Endothelial cell of umbilical vein (primary cell): Measurements from ENCODE around the gene MIEN1. TPM values are rescaled to one million over a fixed set of nuclear protein-coding genes. Genes with fewer than 3 reads are reported as not detected.

ENCODE experiments used
- BruUV-seq: library from RNA; stranded (reverse); fragments of 400-500 nt; replicated peaks from 2 replicates; lab custom pipeline; 2021; lab: Mats Ljungman, UMichigan
- CTCF ChIA-PET: fragments of 300-600, 350-600 bp; sonication (Branson Sonifier 250); formaldehyde crosslinking; loops from one replicate; lab custom pipeline; 2021; ENCODE audit warnings: antibody characterized with exemption, inconsistent platforms; lab: Charles Lee
- POLR2A ChIA-PET: fragments of 300-600, 350-600 bp; sonication (Branson Sonifier 250); formaldehyde crosslinking; loops from one replicate; lab custom pipeline; 2021; ENCODE audit warnings: antibody characterized with exemption, inconsistent platforms; lab: Charles Lee
- DNase-seq: peaks from one replicate; pipeline ENCODE4 v3.0.0-alpha.2; 2011; ENCODE audit warnings: low read depth, low spot score
- FAIRE-seq: peaks from 2 replicates; lab custom pipeline; 2011; peaks lifted over from hg19 to GRCh38; lab: Jason Lieb, UNC
- H2AFZ ChIP-seq: 2 replicates; pipeline ENCODE4 v1.6.0; 2012; ENCODE audit warnings: low read depth, low read length, control low read depth, inconsistent platforms
- H3K27ac ChIP-seq: 2 replicates; pipeline ENCODE4 v1.5.1; 2011; ENCODE audit warnings: low read depth, mild to moderate bottlenecking, control low read depth, low read length, moderate library complexity; ENCODE audit not compliant: insufficient read depth
- H3K27me3 ChIP-seq, 2 experiments: 2 replicates each; pipeline versions ENCODE4 v1.6.0 to v1.6.1; 2011; ENCODE audit warnings: low read length in 2 of 2, mixed read lengths in 1 of 2; ENCODE audit not compliant: control insufficient read depth in 2 of 2, insufficient read depth in 2 of 2
- H3K36me3 ChIP-seq, 2 experiments: 2 replicates in 1 of 2; 3 replicates in 1 of 2; pipeline ENCODE4 v1.5.1; 2011; ENCODE audit warnings: low read length in 2 of 2, mild to moderate bottlenecking in 1 of 2, moderate library complexity in 1 of 2; ENCODE audit not compliant: control insufficient read depth in 2 of 2, insufficient read depth in 2 of 2; ENCODE audit errors: extremely low read depth in 1 of 2
- H3K4me1 ChIP-seq: 3 replicates; pipeline ENCODE4 v1.5.1; 2011; ENCODE audit warnings: mild to moderate bottlenecking, low read length; ENCODE audit not compliant: control insufficient read depth, insufficient read depth; ENCODE audit errors: extremely low read depth
- H3K4me2 ChIP-seq: 2 replicates; pipeline ENCODE4 v1.6.1; 2011; ENCODE audit warnings: low read length, control low read depth, mixed read lengths; ENCODE audit not compliant: insufficient read depth
- H3K4me3 ChIP-seq, 3 experiments: fragments of 200-600 bp in 1 of 3; sonication (generic), shearing (Covaris generic) in 1 of 3; replicated peaks in 1 of 3; 2 replicates each; pipeline ENCODE4 v1.5.1; 2011 to 2016; ENCODE audit warnings: control low read depth in 3 of 3, low read length in 3 of 3, mild to moderate bottlenecking in 2 of 3, inconsistent platforms in 1 of 3, low read depth in 1 of 3, moderate library complexity in 1 of 3; ENCODE audit not compliant: insufficient read depth in 1 of 3
- H3K79me2 ChIP-seq: 2 replicates; pipeline ENCODE4 v1.6.0; 2012; ENCODE audit warnings: low read length, inconsistent platforms; ENCODE audit not compliant: control insufficient read depth, insufficient read depth
- H3K9ac ChIP-seq: replicated peaks from 2 replicates; pipeline ENCODE3; 2011; ENCODE audit warnings: low read length, control low read depth; ENCODE audit not compliant: insufficient read depth; ENCODE audit errors: extremely low read depth
- H3K9me1 ChIP-seq: replicated peaks from 3 replicates; pipeline ENCODE4 v1.6.0; 2011; ENCODE audit warnings: mild to moderate bottlenecking, low read length; ENCODE audit not compliant: control insufficient read depth, insufficient read depth; ENCODE audit errors: extremely low read depth
- H3K9me3 ChIP-seq: replicated peaks from 2 replicates; pipeline ENCODE4 v1.5.1; 2012; ENCODE audit warnings: low read length, inconsistent platforms; ENCODE audit not compliant: control insufficient read depth, insufficient read depth
- H4K20me1 ChIP-seq: replicated peaks from 2 replicates; pipeline ENCODE3; 2011; ENCODE audit warnings: mild to moderate bottlenecking, low read length; ENCODE audit not compliant: control insufficient read depth, insufficient read depth; ENCODE audit errors: extremely low read depth
- CTCF ChIP-seq, 2 donors: IDR thresholded peaks; 1 replicate in 1 of 2; 2 replicates in 1 of 2; pipeline ENCODE4 v1.5.1; 2011; ENCODE audit warnings: low read length in 2 of 2, mild to moderate bottlenecking in 2 of 2, moderate library complexity in 2 of 2, control low read depth in 1 of 2, inconsistent platforms in 1 of 2, low read depth in 1 of 2; ENCODE audit not compliant: insufficient read depth in 1 of 2; ENCODE audit errors: extremely low read depth in 1 of 2
- EZH2 ChIP-seq: IDR thresholded peaks from 2 replicates; pipeline ENCODE4 v1.6.1; 2012; ENCODE audit warnings: borderline replicate concordance, low read depth, mild to moderate bottlenecking, moderate library complexity, low read length, inconsistent platforms; ENCODE audit not compliant: severe bottlenecking
- GATA2 ChIP-seq: IDR thresholded peaks from 2 replicates; pipeline ENCODE4 v1.7.0; 2011; ENCODE audit warnings: low read depth, mild to moderate bottlenecking, moderate library complexity, mixed read lengths, low read length; ENCODE audit not compliant: insufficient read length, insufficient read depth
- JUN ChIP-seq: IDR thresholded peaks from 2 replicates; pipeline ENCODE4 v1.6.1; 2011; ENCODE audit warnings: borderline replicate concordance, low read depth; ENCODE audit not compliant: insufficient read length, insufficient read depth
- POLR2A ChIP-seq: IDR thresholded peaks from 2 replicates; pipeline ENCODE4 v1.6.1; 2012; ENCODE audit warnings: low read depth, mild to moderate bottlenecking, control low read depth, low read length
- POLR2AphosphoS5 ChIP-seq: IDR thresholded peaks from 2 replicates; pipeline ENCODE4 v1.6.1; 2012; ENCODE audit warnings: low read depth, mild to moderate bottlenecking, control low read depth, low read length, moderate library complexity; ENCODE audit not compliant: insufficient read depth
- dilution Hi-C: fragments of 300-500 bp; cut with MboI; formaldehyde crosslinking; loops from one replicate; pipeline ENCODE4 v1.15.0; 2019; ENCODE audit warnings: low sequenced_read_pairs; ENCODE audit not compliant: extremely low pct_ligation_motif_present
- intact Hi-C: fragments of 100-400 bp; cut with micrococcal nuclease; formaldehyde crosslinking; loops from one replicate; pipeline ENCODE4 v1.10.0; 2022
- polyA plus RNA-seq, 4 experiments: library from polyadenylated mRNA; depleted of rRNA in 3 of 4; stranded (reverse) in 3 of 4; unstranded in 1 of 4; fragments of >200 nt; gene quantifications; 2 replicates each; pipeline versions ENCODE4 v1.2.1 to v1.2.3, GENCODE V29; 2011 to 2012; ENCODE audit warnings: missing spikeins in 1 of 4
- total RNA-seq: library from RNA; stranded (reverse); gene quantifications from 2 replicates; pipeline ENCODE4 v1.2.3, GENCODE V29; 2021

MIEN1 gene
- total and polyA plus RNA-seq, 2 donors (not counting 3 experiments of a cell fraction or from before 2014, with no cell fraction given) = 42.4 to 74.5 TPM

GRCh38 chr17:39716879-39717536, 13.3 kb downstream of the MIEN1 start:
- no peak for DNase-seq
- Histone ChIP-seq H3K27me3 (no peaks in the 10 kb centered on the region), H3K4me2 (no peak overlapping the region), H3K4me1 (peaks cover 10% of the 10 kb centered on the region), H4K20me1 (no peaks in the 10 kb centered on the region), H3K4me3 (no peak overlapping the region), H3K79me2 (no peaks in the 10 kb centered on the region), H3K9me1 (no peaks in the 10 kb centered on the region), H3K9ac (no peak overlapping the region), H3K27ac (no peak overlapping the region), H3K9me3 (no peaks in the 10 kb centered on the region), H2AFZ (no peak overlapping the region), H3K36me3 (peaks cover 0 to 3% of the 10 kb centered on the region in 2 experiments)
- CTCF ChIA-PET = no interaction called here
- POLR2A ChIA-PET = no interaction called here
- no peak for FAIRE-seq
- BruUV-seq = no TSS peak
- intact Hi-C loops (no loop called here), dilution Hi-C loops (no loop called here)
- no peak for TF ChIP-seq EZH2

GRCh38 chr17:39716073-39716818, 14.1 kb downstream of the MIEN1 start:
- Histone ChIP-seq H2AFZ (no peak overlapping the region), H3K4me1 (peaks cover 12% of the 10 kb centered on the region), H3K27me3 (no peaks in the 10 kb centered on the region), H4K20me1 (no peaks in the 10 kb centered on the region), H3K27ac (no peak overlapping the region), H3K9ac (no peak overlapping the region), H3K9me1 (no peaks in the 10 kb centered on the region), H3K79me2 (no peaks in the 10 kb centered on the region), H3K4me2 (no peak overlapping the region), H3K4me3 (no peak overlapping the region), H3K9me3 (no peaks in the 10 kb centered on the region), H3K36me3 (peaks cover 0 to 3% of the 10 kb centered on the region in 2 experiments)
- DNase-seq (no peak), FAIRE-seq (no peak)
- BruUV-seq = no TSS peak
- ChIA-PET POLR2A (no interaction called here), CTCF (interaction anchor here (1.2 kb wide), 1 partner anchor 95 kb away, joined by 3 read pairs; no protein-coding TSS in a partner anchor)
- dilution Hi-C loops (no loop called here), intact Hi-C loops (no loop called here)
- TF ChIP-seq POLR2A (no peak), EZH2 (no peak), CTCF (IDR thresholded peaks at IDR 0.05; ENCODE audit: extremely low read depth in 1 of 2, insufficient read depth in 1 of 2, low read depth in 1 of 2, low read length in 2 of 2) (no peak), GATA2 (no peak), POLR2AphosphoS5 (no peak), JUN (no peak)
